ENCODE results near the gene KRT12. TPM values are rescaled to one million over a fixed set of nuclear protein-coding genes. Genes with fewer than 3 reads are reported as not detected.

KRT12 gene
- total RNA-seq, 1 experiment from 2014 or later, result 2.7 TPM

DNA sequence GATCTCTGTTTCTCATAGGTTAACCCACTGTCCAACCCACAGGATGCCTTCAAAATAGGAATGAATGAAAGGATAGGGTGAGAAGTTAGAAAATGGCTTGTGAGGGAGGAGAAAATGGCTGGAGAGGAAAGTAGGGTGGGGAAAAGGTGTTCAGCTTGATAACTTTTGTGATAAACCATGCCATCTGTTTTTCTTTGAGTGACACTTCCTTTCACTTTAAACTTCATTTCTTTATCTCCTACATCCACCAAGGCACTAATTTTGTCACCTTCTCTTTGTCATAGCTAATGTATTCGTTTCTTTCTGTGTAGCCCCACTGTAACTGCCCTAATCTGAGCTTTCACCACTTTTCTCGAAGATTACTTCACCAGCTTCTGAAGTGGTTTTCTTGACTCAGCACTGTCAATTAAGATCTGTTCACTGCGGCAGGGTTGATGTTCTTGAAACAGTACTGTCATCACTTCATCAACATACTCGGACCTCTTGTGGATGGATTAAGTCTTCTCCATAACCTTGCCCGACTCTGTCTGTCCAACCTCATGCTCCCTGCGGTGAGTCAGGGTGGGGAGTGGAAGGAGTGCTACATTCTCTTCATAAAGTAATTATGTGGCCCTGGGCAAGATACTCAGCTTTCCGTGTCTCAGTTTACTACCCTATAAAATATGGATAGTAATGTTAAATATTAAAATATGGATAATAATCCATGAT is 39.1 kb downstream of the KRT12 start:
- Mint-ChIP-seq H3K9me3 (ENCODE audit: low read depth, unreplicated experiment) (peaks cover 3% of the 10 kb centered on the region), H3K27ac (ENCODE audit: unreplicated experiment) (no peak overlapping the region), H3K27me3 (ENCODE audit: unreplicated experiment) (no peaks in the 10 kb centered on the region), H3K4me1 (ENCODE audit: low read depth, unreplicated experiment) (peaks cover 8% of the 10 kb centered on the region), H3K4me3 (ENCODE audit: low read depth, unreplicated experiment) (no peak overlapping the region), H3K36me3 (ENCODE audit: insufficient read depth, unreplicated experiment) (no peaks in the 10 kb centered on the region)
- BruUV-seq (replicated peaks), result no TSS peak
- no peak for DNase-seq
- CTCF ChIA-PET, result interaction anchor here (0.5 to 1.8 kb wide), 4 partner anchors 11 to 71 kb away, joined by 3 to 9 read pairs (median 4); no protein-coding TSS in a partner anchor
- TF ChIP-seq, protein P1, sequence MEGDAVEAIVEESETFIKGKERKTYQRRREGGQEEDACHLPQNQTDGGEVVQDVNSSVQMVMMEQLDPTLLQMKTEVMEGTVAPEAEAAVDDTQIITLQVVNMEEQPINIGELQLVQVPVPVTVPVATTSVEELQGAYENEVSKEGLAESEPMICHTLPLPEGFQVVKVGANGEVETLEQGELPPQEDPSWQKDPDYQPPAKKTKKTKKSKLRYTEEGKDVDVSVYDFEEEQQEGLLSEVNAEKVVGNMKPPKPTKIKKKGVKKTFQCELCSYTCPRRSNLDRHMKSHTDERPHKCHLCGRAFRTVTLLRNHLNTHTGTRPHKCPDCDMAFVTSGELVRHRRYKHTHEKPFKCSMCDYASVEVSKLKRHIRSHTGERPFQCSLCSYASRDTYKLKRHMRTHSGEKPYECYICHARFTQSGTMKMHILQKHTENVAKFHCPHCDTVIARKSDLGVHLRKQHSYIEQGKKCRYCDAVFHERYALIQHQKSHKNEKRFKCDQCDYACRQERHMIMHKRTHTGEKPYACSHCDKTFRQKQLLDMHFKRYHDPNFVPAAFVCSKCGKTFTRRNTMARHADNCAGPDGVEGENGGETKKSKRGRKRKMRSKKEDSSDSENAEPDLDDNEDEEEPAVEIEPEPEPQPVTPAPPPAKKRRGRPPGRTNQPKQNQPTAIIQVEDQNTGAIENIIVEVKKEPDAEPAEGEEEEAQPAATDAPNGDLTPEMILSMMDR (IDR thresholded peaks at IDR 0.05; ENCODE audit: unreplicated experiment), result no peak
- intact Hi-C loops (cut with micrococcal nuclease; ENCODE audit: unreplicated experiment), result loop anchor here (1.0 kb wide), 1 partner anchor 9 kb away; no protein-coding TSS in a partner anchor

DNA sequence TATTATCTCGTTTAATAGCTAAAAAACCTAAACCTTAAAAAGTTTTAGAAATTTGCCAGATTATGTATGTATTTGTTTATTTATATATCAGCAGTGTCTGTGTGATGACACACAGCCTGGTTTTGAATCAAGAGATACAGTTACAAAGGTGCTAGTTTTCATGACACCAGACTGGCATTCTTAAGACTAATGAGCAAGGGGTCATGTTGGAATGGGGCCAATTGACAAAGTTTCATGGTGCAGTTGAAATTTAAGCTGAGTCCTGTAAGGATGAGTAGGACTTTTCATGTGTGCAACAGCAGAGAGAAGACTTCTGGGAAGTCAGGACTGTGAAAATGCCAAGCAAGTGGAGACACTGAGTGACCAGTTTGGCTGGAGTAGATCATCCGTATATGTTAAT is 41.4 kb downstream of the KRT12 start:
- no peak overlapping the region for H3K4me3 Mint-ChIP-seq (ENCODE audit: low read depth, unreplicated experiment)
- H3K27me3 Mint-ChIP-seq (ENCODE audit: unreplicated experiment), result no peaks in the 10 kb centered on the region
- peaks cover 3% of the 10 kb centered on the region for H3K9me3 Mint-ChIP-seq (ENCODE audit: low read depth, unreplicated experiment)
- intact Hi-C loops (cut with micrococcal nuclease; ENCODE audit: unreplicated experiment), result no loop called here
- no peak overlapping the region for H3K27ac Mint-ChIP-seq (ENCODE audit: unreplicated experiment)
- H3K36me3 Mint-ChIP-seq (ENCODE audit: insufficient read depth, unreplicated experiment), result no peaks in the 10 kb centered on the region
- BruUV-seq (replicated peaks), result no TSS peak
- peaks cover 15% of the 10 kb centered on the region for H3K4me1 Mint-ChIP-seq (ENCODE audit: low read depth, unreplicated experiment)
- TF ChIP-seq, protein P1 (IDR thresholded peaks at IDR 0.05; ENCODE audit: unreplicated experiment), result no peak
- DNase-seq, result no peak
- CTCF ChIA-PET, result interaction anchor here (0.6 to 1.4 kb wide), 3 partner anchors 17 to 914 kb away, joined by 3 to 4 read pairs (median 3); no protein-coding TSS in a partner anchor

GRCh38 chr17:40824015-40824832 is 42.8 kb downstream of the KRT12 start:
- DNase-seq, result no peak
- intact Hi-C loops (cut with micrococcal nuclease; ENCODE audit: unreplicated experiment), result no loop called here
- Mint-ChIP-seq H3K4me3 (ENCODE audit: low read depth, unreplicated experiment) (no peak overlapping the region), H3K27ac (ENCODE audit: unreplicated experiment) (no peak overlapping the region), H3K4me1 (ENCODE audit: low read depth, unreplicated experiment) (peaks cover 27% of the 10 kb centered on the region), H3K9me3 (ENCODE audit: low read depth, unreplicated experiment) (no peaks in the 10 kb centered on the region), H3K36me3 (ENCODE audit: insufficient read depth, unreplicated experiment) (peaks cover 10% of the 10 kb centered on the region), H3K27me3 (ENCODE audit: unreplicated experiment) (no peaks in the 10 kb centered on the region)
- BruUV-seq (replicated peaks), result no TSS peak
- CTCF ChIA-PET, result interaction anchor here (0.5 to 1.4 kb wide), 8 partner anchors 9 to 1455 kb away, joined by 3 to 4 read pairs (median 3); no protein-coding TSS in a partner anchor
- TF ChIP-seq, protein P1 (IDR thresholded peaks at IDR 0.05; ENCODE audit: unreplicated experiment), result no peak

DNA sequence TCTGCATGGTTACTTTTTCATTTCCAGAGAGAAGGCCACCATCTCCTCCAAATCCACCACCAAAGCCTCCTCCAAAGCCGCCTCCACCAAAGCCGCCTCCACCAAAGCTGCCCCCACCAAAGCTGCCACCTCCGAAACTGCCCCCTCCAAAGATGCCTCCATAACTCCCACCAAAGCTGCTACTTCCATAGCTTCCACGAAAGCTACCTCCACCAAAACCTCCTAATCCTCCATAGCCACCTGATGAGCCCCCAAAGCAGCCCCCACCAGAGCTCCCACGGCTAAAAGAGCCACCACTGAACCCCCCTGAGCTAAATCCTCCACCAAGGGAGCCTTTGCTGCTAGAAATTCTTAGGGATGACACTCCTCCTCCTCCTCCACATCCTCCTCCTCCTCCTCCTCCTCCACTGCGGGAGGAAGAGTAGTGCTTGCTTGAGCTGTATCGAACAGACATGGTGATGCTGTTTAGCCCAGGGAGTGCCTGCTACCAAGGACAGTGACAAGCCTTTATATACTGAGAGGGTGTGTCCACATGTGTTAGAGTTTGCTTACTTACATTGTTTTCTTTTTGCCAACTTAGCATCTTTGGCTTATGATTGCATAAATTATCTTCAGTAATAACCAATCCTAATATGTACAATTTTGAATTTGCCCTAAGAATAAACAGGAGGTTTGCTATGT is 44.8 kb downstream of the KRT12 start, which contains the start of gene KRT10:
TSS of gene KRT10 (minus strand) at position 483 of the 681 bp plus-strand sequence. CDS start at position 454, 29 bp downstream.
- intact Hi-C loops (cut with micrococcal nuclease; ENCODE audit: unreplicated experiment), result no loop called here
- peaks cover 29% of the 10 kb centered on the region for H3K36me3 Mint-ChIP-seq (ENCODE audit: insufficient read depth, unreplicated experiment)
- H3K4me1 Mint-ChIP-seq (ENCODE audit: low read depth, unreplicated experiment), result peaks cover 34% of the 10 kb centered on the region
- H3K4me3 Mint-ChIP-seq (ENCODE audit: low read depth, unreplicated experiment), result no peak within 1 kb of the TSS
- H3K27ac Mint-ChIP-seq (ENCODE audit: unreplicated experiment), result no peak within 1 kb of the TSS
- no peak for DNase-seq
- BruUV-seq (replicated peaks), result no TSS peak
- TF ChIP-seq, protein P1 (IDR thresholded peaks at IDR 0.05; ENCODE audit: unreplicated experiment), result no peak
- CTCF ChIA-PET, result interaction anchor here (0.7 to 1.4 kb wide), 5 partner anchors 11 to 1021 kb away, joined by 3 to 6 read pairs (median 3); no protein-coding TSS in a partner anchor
- no peaks in the 10 kb centered on the region for H3K27me3 Mint-ChIP-seq (ENCODE audit: unreplicated experiment)
- H3K9me3 Mint-ChIP-seq (ENCODE audit: low read depth, unreplicated experiment), result no peaks in the 10 kb centered on the region

All from Calu3 (cell line).